ENCODE results near the gene DNAJC22. TPM values are rescaled to one million over a fixed set of nuclear protein-coding genes. Genes with fewer than 3 reads are reported as not detected.
A peak's percentile ranks its signal among the peaks of the same experiment; 100 is the strongest.

Gene DNAJC22
- total and polyA plus RNA-seq, 4 donors: 0.24 to 1.7 (median 0.89) TPM

DNA sequence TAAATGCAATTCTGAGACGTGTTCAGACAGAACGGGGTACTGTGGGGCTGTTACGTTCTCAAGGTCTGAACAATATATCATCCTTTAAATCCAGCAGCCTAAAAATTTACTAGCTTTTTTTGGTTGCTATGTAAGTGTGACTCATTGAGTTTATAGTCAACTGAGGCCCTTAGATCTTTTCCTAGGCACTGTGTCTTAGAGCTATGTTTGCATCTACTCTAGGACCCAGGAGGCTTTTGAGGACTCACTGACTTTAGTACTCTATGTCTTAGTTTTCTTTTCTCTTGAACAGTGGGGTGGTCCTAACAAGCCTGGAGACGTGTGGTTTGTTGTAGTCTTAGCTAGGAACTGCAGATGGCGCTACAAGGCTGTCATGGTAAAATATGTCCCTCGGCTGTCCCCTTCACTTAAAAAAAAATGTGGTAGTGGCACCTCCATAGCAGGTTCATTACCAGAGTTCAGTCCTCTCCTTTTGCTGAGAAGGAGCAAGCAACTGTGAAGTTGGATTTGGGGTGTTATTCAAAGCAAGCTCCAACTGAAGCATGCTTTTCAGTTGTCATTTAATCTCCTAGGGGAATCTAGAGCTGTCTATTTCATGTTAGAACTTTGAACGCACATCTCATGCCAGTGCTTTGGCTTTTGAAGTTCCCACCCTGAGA is 11.9 kb downstream of the DNAJC22 start:
- no peaks in the 10 kb centered on the region for H3K36me3 ChIP-seq (ENCODE audit: control insufficient read depth in 4 of 4, insufficient read depth in 4 of 4, low read length in 4 of 4)
- DNase-seq (peak; percentile 65 to 81 (median 78)), ATAC-seq (ENCODE audit: insufficient read depth, low FRiP score) (peak; percentile 62)
- 25 to 35% methylated on average over 7 of the region's 7 CpGs for WGBS, 2 donors
- H3K9me3 ChIP-seq (ENCODE audit: control insufficient read depth in 4 of 4, insufficient read depth in 3 of 4, low read length in 3 of 4): no peaks in the 10 kb centered on the region
- H3K27me3 ChIP-seq (ENCODE audit: control insufficient read depth in 3 of 3, insufficient read depth in 3 of 3, low read length in 2 of 3): no peaks in the 10 kb centered on the region
- peaks cover 0 to 6% (median 0%) of the 10 kb centered on the region in 5 donors for H3K4me1 ChIP-seq (ENCODE audit: control insufficient read depth in 5 of 5, insufficient read depth in 5 of 5, low read length in 5 of 5)
- no peak overlapping the region for H3K9ac ChIP-seq (ENCODE audit: insufficient read depth in 1 of 2, low read length in 2 of 2)
- H3K4me3 ChIP-seq: no peak overlapping the region
- peak; percentile 85 for TF ChIP-seq CTCF (IDR thresholded peaks at IDR 0.05; ENCODE audit: control extremely low read depth, extremely low read depth)
- no peak overlapping the region for H3K27ac ChIP-seq (ENCODE audit: low read depth in 1 of 2, low read length in 1 of 2)

- Histone ChIP-seq H3K9me3 (ENCODE audit: control insufficient read depth in 4 of 4, insufficient read depth in 3 of 4, low read length in 3 of 4) (no peaks in the 10 kb centered on the region), H3K27ac (ENCODE audit: low read depth in 1 of 2, low read length in 1 of 2) (no peak overlapping the region), H3K4me3 (no peak overlapping the region), H3K27me3 (ENCODE audit: control insufficient read depth in 3 of 3, insufficient read depth in 3 of 3, low read length in 2 of 3) (no peaks in the 10 kb centered on the region), H3K4me1 (ENCODE audit: control insufficient read depth in 5 of 5, insufficient read depth in 5 of 5, low read length in 5 of 5) (peaks cover 0 to 6% (median 0%) of the 10 kb centered on the region in 5 donors), H3K9ac (ENCODE audit: insufficient read depth in 1 of 2, low read length in 2 of 2) (no peak overlapping the region), H3K36me3 (ENCODE audit: control insufficient read depth in 4 of 4, insufficient read depth in 4 of 4, low read length in 4 of 4) (no peaks in the 10 kb centered on the region)
- no peak for DNase-seq
- TF ChIP-seq CTCF (IDR thresholded peaks at IDR 0.05; ENCODE audit: control extremely low read depth, extremely low read depth): no peak
- 84 to 95% methylated on average over 7 of the region's 7 CpGs for WGBS, 2 donors
- ATAC-seq (ENCODE audit: insufficient read depth, low FRiP score): no peak
These were observed 13.0 kb downstream of the DNAJC22 start for GRCh38 chr12:49359671-49360070.

DNA sequence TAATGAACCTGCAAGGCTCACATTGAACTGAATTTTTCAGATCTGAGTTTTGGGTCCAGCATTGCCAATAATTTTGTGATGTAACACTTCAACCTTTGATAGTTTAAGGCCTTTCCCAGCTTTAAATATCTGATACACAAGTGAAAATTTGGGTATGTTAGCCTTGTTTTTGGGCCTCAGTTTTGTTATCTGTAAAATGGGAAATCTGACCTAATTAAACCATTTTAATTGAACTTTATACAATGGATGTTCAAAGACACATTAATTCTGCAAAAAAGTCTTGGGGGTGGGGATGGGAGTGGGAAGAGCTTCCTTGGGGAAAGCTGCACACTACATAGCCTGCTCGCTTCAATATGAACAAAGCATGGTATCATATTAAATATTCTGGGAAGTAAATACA is 15.4 kb downstream of the DNAJC22 start:
- H3K9me3 ChIP-seq (ENCODE audit: control insufficient read depth in 4 of 4, insufficient read depth in 3 of 4, low read length in 3 of 4): no peaks in the 10 kb centered on the region
- no peak overlapping the region for H3K4me3 ChIP-seq
- H3K9ac ChIP-seq (ENCODE audit: insufficient read depth in 1 of 2, low read length in 2 of 2): no peak overlapping the region
- TF ChIP-seq CTCF (IDR thresholded peaks at IDR 0.05; ENCODE audit: control extremely low read depth, extremely low read depth): no peak
- DNase-seq (no peak), ATAC-seq (ENCODE audit: insufficient read depth, low FRiP score) (no peak)
- H3K27ac ChIP-seq (ENCODE audit: low read depth in 1 of 2, low read length in 1 of 2): no peak overlapping the region
- H3K36me3 ChIP-seq (ENCODE audit: control insufficient read depth in 4 of 4, insufficient read depth in 4 of 4, low read length in 4 of 4): no peaks in the 10 kb centered on the region
- H3K4me1 ChIP-seq (ENCODE audit: control insufficient read depth in 5 of 5, insufficient read depth in 5 of 5, low read length in 5 of 5): peaks cover 0 to 6% (median 0%) of the 10 kb centered on the region in 5 donors
- no peaks in the 10 kb centered on the region for H3K27me3 ChIP-seq (ENCODE audit: control insufficient read depth in 3 of 3, insufficient read depth in 3 of 3, low read length in 2 of 3)
- 98 to 100% methylated on average over 1 of the region's 1 CpG for WGBS, 2 donors

DNA sequence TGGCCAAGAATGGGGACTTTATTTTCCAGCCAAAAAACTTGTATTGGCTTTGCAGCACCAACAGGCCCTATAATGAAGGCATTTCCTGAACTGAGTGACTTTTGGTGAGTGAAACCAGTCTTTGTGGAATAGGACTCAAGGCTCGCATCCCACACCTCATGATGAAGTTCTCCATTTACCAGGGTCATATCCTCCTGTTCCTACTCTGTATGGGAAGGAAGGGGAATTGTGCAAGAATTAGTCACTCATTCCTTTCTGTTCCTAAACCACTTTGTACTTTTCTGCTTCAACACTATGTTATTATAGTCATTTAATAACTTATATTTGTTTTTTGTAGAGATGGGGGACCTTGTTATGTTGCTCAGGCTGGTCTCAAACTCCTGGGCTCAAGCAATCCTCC is 18.3 kb downstream of the DNAJC22 start:
- Histone ChIP-seq H3K9me3 (ENCODE audit: control insufficient read depth in 4 of 4, insufficient read depth in 3 of 4, low read length in 3 of 4) (no peaks in the 10 kb centered on the region), H3K27me3 (ENCODE audit: control insufficient read depth in 3 of 3, insufficient read depth in 3 of 3, low read length in 2 of 3) (no peaks in the 10 kb centered on the region), H3K4me1 (ENCODE audit: control insufficient read depth in 5 of 5, insufficient read depth in 5 of 5, low read length in 5 of 5) (peaks cover 0 to 16% (median 5%) of the 10 kb centered on the region in 5 donors), H3K4me3 (no peak overlapping the region), H3K9ac (ENCODE audit: insufficient read depth in 1 of 2, low read length in 2 of 2) (no peak overlapping the region), H3K27ac (ENCODE audit: low read depth in 1 of 2, low read length in 1 of 2) (no peak overlapping the region), H3K36me3 (ENCODE audit: control insufficient read depth in 4 of 4, insufficient read depth in 4 of 4, low read length in 4 of 4) (no peaks in the 10 kb centered on the region)
- TF ChIP-seq CTCF (IDR thresholded peaks at IDR 0.05; ENCODE audit: control extremely low read depth, extremely low read depth): no peak
- WGBS, 2 donors: 25 to 68% methylated on average over 1 of the region's 1 CpG
- ATAC-seq (ENCODE audit: insufficient read depth, low FRiP score) (no peak), DNase-seq (no peak)
